ENCODE measurements around the gene SLC18A3. TPM values are rescaled to one million over a fixed set of nuclear protein-coding genes. Genes with fewer than 3 reads are reported as not detected.

Gene SLC18A3
- total RNA-seq, result not detected in 2 replicates

DNA sequence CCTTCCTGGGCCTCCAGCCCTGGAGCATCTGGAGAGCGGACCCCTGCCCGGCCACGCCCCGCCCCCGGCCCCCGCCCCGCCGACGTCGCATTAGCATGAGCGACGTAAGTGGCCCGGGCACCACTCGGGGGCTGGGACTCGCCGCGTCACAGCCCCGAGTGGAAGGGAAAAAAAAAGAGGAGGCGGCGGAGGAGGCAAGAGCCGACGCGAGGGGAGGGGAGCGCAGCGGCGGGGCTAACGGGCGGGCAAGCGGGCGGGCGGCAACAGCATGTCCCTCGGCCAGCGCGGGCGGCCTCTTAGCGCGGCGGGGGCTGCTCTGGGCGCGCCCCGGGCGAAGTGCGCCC lies at the start of gene SLC18A3:
Gene SLC18A3, plus strand, starts transcription at position 197 of the 344 bp plus-strand sequence. CDS start 431 bp downstream, outside the sequence.
- DNase-seq (ENCODE audit: low read depth, low spot score), result no peak

DNA sequence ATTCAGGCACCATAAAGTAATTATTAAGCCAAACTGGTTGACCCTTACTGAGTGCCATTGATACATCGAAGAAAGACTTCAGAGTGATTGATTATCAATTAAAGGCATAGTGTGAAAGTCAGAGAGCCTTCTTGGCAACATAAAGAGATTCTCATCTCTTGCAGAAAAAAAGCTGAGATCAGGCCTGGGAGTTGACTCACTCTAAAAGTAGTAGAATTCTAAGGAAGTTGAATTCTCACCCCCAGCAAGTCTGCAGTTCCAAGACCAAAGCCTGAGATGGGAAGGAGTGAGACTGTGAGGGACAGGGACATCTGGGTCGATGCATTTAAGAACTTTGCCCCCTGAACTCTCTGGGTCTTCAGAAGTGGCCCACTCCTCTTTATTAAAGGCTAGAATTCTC lies 49.6 kb upstream of the SLC18A3 start:
- DNase-seq (ENCODE audit: low read depth, low spot score), result no peak

DNA sequence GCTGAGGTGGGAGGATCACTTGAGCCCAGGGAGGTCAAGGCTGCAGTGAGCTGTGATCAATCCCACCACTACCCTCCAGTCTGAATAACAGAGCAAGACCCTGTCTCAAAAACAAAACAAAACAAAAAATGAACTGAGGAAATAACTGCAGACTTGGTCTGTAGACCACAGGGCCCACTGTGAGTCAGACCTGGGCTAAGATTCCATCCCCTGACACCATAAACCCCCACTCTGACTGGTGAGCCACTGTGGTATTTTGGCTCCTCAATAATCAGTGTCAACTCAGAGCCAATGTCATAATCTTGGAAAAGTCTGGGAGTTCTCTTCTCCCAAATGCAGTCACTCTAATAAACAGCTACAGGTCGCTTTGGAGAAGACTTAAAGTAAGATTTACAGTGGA lies 47.2 kb upstream of the SLC18A3 start:
- no peak for DNase-seq (ENCODE audit: low read depth, low spot score)

DNA sequence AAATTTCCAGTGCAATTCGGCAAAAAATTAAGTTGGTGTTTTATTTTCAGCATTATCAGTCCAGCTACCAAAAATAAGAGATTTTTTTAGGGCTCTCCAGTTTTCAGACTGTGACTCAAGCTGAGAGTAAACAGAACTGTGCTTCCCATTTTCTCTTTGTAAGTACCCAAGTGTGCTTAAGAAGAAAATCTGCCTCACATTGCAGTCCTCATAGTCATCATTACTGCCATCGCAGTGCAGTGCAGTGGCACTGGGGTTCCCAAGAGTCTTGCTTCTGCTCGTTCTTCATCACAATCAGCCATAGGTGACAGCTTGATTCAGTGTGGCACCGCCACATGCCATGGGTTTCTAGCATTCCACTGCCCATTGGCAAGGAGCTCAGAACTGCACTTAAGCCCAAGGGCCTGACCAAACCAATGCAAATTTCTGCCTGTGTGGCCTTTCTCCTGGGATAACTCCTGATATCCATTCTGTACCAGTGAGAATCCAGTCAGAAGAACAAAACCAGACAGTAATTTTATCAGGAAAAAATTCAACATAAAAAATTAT lies 45.6 kb upstream of the SLC18A3 start:
- no peak for DNase-seq (ENCODE audit: low read depth, low spot score)

DNA sequence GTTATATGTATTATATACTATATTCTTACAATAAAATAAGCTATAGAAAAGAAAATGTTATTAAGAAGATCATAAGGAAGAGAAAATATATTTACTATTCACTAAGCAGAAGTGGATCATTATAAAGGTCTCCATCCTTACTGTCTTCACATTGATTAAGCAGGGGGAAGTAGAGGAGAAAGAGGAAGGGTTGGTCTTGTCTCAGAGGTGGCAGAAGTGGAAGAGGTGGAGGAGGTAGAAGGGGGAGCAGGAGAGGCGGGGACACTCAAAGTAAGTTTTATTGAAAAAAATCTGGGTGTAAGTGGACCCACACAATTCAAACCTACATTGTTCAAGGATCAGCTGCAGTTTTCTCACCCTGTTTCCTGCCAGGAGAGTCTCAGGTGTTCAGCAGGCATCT lies 42.3 kb upstream of the SLC18A3 start:
- DNase-seq (ENCODE audit: low read depth, low spot score), result no peak

DNA sequence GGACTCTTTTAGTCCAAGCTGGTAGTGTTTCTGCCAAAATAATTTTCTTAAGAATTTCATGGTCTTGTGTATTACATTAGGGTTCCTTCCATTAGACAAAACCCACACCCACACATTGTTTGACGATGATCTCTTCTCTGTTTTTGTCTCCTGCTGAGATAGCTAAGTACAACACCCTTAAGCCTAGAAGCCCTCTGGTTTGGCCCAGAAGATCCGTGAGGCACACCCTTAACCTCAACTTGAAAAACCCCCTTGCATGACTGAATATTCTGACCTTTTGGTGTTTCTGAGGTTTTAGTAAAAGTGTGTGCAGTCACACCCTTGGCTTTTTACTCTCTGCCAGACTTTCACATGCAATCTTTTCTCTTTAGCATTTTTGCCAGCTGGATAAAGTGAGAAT lies 41.9 kb upstream of the SLC18A3 start:
- no peak for DNase-seq (ENCODE audit: low read depth, low spot score)

DNA sequence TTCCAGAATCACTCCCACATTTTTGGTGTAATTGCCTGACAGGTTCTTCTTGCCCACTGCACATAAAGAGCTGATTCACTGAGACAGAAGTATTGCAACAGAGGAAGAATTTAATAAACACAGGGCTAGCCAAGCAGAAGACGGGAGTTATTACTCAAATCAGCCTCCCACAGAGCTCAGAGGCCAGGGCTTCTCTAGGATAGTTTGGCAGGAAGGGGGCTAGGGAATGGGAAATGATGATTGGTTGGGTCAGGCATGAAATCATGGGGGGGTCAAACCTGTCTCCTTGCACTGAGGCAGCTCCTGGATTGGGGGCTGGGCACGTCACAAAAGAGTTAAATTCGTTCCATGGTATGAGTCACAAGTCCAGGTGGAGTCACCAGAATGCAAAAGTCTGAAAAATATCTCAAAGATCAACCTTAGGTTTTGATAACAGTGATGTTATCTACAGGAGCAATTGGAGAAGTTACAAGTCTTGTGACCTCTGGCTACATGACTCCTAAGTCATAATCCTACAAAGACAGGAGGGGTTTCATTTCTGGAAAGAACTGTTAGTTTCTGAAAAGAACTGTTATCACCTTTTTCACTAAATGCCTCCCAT lies 41.0 kb upstream of the SLC18A3 start:
- DNase-seq (ENCODE audit: low read depth, low spot score), result no peak

DNA sequence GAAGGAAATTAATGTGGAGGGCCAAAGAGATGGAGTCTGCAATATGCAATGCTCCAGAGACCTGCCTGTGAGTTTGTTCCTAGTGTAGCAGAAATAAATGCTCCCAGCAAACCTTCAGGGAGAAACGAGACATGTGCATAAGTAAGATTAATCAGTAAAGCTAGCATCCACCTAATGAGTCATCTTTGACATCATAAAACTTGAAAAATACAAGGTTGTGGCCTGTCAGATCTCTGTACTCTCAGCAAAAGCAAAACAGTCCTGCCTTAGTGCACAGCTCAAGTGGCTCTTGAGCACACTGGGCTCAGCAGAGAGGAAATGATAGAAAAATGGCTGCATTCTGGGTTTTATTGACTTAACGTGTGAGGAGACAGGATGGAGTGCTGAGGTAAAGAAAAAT lies 38.7 kb upstream of the SLC18A3 start:
- no peak for DNase-seq (ENCODE audit: low read depth, low spot score)

DNA sequence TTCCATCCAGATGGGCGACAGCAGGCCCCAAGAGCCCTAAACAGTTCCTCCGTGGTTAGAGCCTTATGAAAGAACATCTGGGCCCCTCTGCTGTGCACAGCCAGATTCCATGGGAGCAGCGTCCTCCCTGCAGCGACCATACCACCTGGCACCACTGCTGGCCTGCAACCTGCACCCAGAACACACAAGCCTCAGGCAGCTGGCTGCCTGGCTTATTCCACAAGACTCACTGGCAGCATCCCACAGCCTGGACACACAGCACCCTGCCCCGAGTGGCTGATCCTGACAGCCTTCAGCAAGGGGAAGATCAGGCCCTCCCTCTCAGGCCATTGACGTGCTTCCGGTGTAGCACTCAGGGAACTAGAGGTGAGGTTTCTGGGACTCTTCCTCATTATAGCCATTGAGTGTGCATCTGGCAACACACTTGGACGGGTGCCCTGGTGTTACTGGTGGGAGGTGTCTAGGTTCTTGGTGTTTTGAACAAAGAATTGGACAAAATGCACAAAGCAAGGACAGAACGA lies 37.5 kb upstream of the SLC18A3 start:
- no peak for DNase-seq (ENCODE audit: low read depth, low spot score)

DNA sequence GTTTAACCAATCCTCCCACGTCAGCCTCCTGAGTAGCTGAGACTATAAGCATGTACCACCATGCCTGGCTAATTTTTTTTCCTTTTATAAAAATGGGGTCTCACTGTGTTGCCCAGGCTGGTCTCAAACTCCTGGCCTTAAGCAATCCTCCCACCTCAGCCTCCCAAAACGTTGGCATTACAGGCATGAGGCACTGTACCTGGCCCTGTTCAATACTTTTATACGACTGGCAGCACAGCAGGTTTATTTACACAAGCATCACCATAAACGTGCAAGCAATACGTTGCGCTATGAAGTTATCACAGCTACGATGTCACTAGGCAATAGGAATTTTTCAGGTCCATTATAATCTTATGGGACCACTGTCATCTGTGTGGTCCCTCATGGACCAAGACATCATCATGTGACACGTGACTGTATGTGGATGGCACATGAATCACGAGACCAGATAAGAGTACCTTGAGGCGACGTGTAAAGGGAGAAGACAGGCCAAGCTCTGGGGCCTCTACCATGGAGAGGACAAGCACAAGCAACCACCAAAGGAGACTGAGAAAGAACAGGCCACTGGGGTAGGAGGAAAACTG lies 34.5 kb upstream of the SLC18A3 start:
- DNase-seq (ENCODE audit: low read depth, low spot score), result no peak

DNA sequence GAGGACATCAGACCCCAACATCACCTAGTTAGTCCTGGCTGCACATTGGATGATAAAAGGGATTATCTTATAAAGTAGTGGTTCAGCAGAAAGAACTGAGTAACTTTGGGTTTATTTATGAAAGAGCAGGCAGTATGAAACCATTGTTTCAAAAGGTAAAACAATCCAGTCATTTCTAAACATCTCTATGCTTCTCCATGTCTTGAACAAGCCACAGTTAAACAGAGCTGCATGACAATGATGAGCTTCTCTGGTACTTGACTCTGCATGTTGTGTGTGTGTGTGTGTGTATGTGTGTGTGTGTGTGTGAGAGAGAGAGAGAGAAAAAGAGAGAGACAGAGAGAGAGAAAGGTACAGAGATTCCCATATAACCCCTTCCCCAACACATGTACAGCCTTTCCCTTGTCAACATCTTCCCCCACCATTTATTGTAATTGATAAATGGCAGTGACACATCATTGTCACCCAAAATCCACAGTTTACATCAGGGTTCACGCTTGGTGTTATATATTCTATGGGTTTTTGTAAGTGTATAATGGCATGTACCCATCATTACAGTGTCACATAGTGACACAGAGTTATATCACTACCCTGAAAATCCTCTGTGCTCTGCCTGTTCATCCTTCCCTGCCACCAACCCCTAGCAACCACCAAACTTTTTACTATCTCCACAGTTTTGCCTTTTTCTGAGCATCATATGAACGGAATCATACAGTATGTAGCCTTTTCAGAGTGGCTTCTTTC lies 32.8 kb upstream of the SLC18A3 start:
- no peak for DNase-seq (ENCODE audit: low read depth, low spot score)

DNA sequence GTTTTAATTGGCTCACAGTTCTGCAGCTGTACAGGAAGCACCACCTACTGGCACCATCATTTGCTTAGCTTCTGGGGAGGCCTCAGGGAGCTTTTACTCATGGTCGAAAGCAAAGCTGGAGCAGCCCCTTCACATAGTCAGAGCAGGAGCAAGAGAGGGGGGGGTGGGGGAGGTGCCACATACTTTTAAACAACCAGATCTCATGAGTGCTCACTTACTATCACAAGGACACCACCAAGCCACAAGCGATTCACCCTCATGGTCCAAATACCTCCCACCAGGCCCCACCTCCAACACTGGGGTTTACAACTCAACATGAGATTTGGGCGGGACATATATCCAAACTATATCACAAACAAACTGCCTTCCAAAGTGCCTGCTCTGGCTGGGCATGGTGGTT lies 31.7 kb upstream of the SLC18A3 start:
- no peak for DNase-seq (ENCODE audit: low read depth, low spot score)

DNA sequence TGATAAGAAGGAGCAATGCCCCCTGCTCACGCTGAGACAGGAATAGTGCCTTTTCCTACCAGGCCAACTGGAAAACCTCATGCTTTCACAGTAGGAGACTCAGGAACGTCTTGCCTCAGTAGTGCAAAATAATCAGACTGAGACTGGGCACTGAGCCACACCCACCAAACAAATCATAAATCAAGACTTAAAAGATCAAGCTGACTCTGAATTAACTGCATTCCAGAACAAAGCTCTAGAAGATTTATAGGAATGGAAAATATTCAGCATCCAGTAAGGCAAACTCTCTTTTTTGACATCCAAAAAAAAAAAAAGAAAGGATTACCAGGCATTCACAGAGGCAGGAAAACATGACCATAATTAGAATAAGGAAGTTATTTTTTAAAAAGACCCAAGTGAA lies 30.5 kb upstream of the SLC18A3 start:
- DNase-seq (ENCODE audit: low read depth, low spot score), result no peak

DNA sequence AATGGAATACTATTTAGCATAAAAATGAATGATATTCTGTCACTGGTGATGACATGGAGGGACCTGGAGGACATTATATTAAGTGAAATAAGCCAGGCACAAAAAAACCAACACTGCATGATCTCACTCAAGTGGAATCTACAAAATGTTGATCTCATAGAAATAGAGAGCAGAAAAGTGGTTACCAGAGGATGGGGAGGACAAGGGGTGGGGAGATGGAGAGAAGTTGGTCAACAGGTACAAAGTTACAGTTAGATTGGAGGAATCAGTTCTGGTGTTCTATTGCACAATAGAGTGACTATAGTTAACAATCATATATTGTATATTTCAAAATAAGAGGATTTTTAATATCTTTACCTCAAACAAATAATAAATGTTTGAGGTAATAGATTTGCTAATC lies 24.7 kb upstream of the SLC18A3 start:
- DNase-seq (ENCODE audit: low read depth, low spot score), result no peak

DNA sequence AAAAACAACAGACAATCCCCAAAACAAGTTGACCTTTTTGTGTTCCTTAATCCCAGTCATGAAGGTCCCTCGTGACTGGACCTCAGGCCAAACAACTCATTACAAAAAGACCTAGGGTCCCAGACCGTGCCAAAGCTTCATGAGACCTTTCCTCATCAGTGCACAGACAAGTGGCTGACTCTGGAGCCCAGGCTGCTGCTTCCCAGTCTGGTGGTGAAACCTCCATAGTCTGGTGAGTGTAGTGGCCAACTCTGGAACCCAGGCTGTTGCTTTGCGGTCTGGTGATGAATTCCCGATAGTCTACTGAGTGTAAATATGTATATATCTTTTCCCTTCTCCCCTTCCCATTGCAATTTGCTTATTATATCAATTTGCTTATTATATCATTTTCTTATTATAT lies 22.1 kb upstream of the SLC18A3 start:
- no peak for DNase-seq (ENCODE audit: low read depth, low spot score)

DNA sequence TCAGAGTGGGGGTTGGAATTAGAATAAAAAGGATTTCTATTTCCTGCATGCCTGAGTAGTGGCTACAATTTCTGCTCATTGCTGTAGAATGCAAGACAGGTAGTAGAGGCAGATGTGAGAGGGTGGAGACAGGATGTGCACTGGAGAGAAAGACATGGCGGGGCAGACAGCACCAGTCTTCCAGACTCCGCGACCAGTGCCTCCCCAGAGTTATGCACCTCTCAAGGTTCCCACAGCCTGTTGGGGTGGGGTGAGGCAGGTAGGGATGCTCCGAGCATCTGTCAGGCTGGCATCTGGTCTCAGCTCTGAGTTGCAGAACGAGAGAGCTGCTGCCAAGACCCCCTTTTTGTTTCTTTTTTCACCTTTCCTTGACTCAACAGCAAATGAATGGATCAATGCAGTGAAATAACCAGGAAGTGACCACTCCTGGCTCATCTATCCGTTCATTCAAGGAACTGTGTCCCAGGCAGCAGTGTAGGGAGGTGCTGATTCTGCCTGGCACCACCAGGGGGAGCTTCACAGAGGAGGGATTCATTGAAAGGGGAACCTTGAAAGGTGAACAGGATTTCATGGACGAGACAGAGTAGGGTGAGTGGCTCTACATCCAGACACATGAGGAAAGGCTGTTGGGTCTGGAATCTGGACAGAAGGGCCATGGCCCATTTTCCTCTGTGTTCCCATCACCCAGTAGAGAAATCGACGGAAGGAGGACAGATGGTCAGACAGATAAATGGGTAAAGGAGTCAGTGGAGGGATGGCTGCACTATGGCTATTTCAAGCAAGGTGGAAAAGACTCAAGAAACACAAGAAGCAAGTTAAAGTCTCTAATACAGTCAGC lies 17.2 kb upstream of the SLC18A3 start:
- DNase-seq (ENCODE audit: low read depth, low spot score), result no peak

DNA sequence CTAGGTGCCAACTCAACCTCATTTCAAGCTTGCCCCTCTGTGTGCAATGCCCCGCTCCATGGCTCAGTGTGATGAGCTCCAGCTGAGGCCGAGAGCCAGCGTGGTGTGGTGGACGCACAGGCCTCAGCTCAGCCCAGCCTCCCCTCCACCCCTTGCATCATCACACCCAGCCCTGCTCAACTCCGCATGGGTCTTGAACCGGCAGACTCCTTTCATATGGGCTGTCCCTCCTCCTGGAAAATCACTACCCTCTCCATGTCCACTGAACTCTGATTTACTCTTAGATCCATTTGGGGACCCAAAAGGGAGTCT lies 16.6 kb upstream of the SLC18A3 start:
- DNase-seq (ENCODE audit: low read depth, low spot score), result no peak

DNA sequence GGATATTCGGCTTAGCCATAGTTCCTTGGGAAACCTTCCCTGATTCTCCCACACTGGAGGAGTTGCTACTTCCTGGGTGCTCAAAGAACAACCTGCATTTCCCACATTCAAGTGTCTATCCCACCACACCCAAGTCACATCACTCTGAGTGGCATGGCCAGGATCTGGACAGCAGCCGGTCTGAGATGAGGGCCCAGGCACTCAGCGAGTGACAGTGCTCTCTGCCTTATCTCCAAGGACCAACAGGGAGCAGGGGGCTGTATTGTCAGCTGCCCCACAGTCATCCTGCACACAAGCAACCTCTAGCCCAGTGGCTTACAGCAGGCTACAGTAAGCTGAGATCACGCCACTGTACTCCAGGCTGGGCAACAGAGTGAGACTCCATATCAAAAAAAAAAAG lies 16.1 kb upstream of the SLC18A3 start:
- DNase-seq (ENCODE audit: low read depth, low spot score), result no peak

DNA sequence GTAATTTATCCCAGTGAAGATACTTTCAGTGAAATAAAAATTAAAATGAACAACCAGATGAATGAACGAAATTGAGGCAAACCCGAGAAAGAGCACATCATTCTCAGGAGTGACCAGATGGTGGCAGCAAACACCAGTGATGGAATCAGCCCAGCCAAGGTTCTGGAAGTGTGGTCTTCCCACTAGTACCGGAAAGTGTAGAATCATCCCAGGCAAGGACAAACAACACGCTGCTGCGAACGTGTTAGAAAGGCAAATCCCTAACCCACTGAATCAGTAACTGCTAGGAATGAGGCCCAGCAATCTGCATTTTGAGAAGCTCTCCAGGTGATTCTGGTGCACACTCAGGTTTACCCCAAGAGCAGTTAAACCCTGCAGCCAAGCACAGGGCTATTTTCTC lies 15.5 kb upstream of the SLC18A3 start:
- no peak for DNase-seq (ENCODE audit: low read depth, low spot score)

DNA sequence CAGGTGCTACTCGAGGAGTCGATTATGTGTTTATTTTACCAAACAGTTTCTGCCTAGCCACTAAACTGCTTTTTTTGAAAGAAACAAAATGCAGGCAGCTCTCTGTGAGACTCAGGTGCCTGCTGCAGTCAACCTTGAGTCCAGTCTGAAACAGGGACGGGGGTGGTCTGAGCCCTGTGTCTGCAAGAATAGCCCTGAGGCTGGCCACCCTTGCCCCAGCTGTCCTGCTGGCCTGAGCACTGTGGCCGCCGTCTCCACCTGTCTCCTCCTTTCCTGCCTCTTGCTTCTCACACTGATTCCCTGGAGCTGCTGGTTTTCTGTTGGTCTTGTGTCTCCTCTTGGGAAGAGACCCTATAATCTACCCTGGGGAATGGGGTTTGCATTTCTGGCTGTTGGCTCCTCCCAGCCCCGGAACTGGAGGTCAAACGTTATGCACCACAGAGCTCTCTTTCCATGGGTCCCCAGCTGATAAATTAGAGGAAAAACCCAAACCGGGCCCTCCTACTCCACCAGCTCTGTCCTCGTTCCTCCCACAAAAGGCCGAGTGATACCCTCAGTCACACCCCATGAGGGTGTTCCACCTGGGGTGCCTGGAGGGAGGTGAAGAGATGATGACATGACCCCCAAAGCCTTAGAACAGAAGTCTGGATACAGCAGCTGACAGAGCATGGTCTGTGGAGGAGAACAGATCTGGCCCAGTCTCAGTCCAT lies 15.0 kb upstream of the SLC18A3 start:
- no peak for DNase-seq (ENCODE audit: low read depth, low spot score)

Data from pulmonary artery endothelial cell (primary cell).